Spinal cord (tissue), 10 donors: Measurements from ENCODE around the gene ARL6IP5. TPM values are rescaled to one million over a fixed set of nuclear protein-coding genes. Genes with fewer than 3 reads are reported as not detected.
A peak's percentile ranks its signal among the peaks of the same experiment; 100 is the strongest.

Experiments
- DNase-seq, 6 donors: peaks; one replicate each; pipeline versions ENCODE4 v3.0.0 to v3.0.0-alpha.2; 2013 to 2015; ENCODE audit warnings: low spot score in 6 of 6, low read depth in 4 of 6
- H3K27ac ChIP-seq: one replicate; pipeline ENCODE4 v1.5.1; 2013; ENCODE audit warnings: low read depth, low read length, control low read depth
- H3K27me3 ChIP-seq: one replicate; pipeline ENCODE4 v1.6.1; 2013; ENCODE audit warnings: low read length; ENCODE audit not compliant: control insufficient read depth, insufficient read depth
- H3K36me3 ChIP-seq: one replicate; pipeline ENCODE4 v1.6.1; 2013; ENCODE audit warnings: low read length; ENCODE audit not compliant: control insufficient read depth, insufficient read depth
- H3K4me1 ChIP-seq: one replicate; pipeline ENCODE4 v1.6.1; 2013; ENCODE audit warnings: low read length; ENCODE audit not compliant: control insufficient read depth, insufficient read depth
- H3K4me3 ChIP-seq: one replicate; pipeline ENCODE4 v1.5.1; 2013; ENCODE audit warnings: low read depth, low read length, control low read depth
- H3K9me3 ChIP-seq: one replicate; pipeline ENCODE4 v1.6.1; 2013; ENCODE audit warnings: low read length; ENCODE audit not compliant: control insufficient read depth, insufficient read depth
- WGBS: methylation state at CpG from one replicate; pipeline ENCODE4 v1.1.5; 2013; ENCODE audit warnings: missing lambda C conversion rate; ENCODE audit not compliant: insufficient coverage; 5-methylcytosine and 5-hydroxymethylcytosine counted together
- long read RNA-seq, 4 donors: transcript quantifications; one replicate each; lab custom pipeline, GENCODE V29; 2026
- polyA plus RNA-seq, 2 donors: library from polyadenylated mRNA; unstranded; fragments of 120-200 nt; gene quantifications; one replicate each; pipeline ENCODE4 v1.2.1, GENCODE V29; 2013; ENCODE audit not compliant: insufficient read length in 2 of 2
- total RNA-seq, 2 donors: library from RNA; depleted of rRNA in 1 of 2; stranded (reverse); fragments of 120-200 nt in 1 of 2; fragments of >200 nt in 1 of 2; gene quantifications; one replicate each; pipeline versions ENCODE4 v1.2.3 to v1.2.4, GENCODE V29; 2013 to 2014
- donor health status: healthy.

Gene ARL6IP5
- total RNA-seq (100 to 1,000 TPM; 101 to 124 TPM), polyA plus RNA-seq (100 to 1,000 TPM; 129 to 160 TPM)
- long read RNA-seq, donor 1, transcript ARL6IP5-201 (3 exons, 2,101 nt) = major isoform, 153 of 176 reads
- long read RNA-seq, donor 1, transcript ARL6IP5-202 (2 exons, 580 nt) = minor isoform, 5 of 176 reads
- long read RNA-seq, donor 1, partial matches to known transcripts = 18 of 176 reads
- long read RNA-seq, donor 1, other reads (novel, unspliced or antisense) = 0 of 176 reads
- long read RNA-seq, donor 2, transcript ARL6IP5-201 (3 exons, 2,101 nt) = major isoform, 45 of 51 reads
- long read RNA-seq, donor 2, partial matches to known transcripts = 6 of 51 reads
- long read RNA-seq, donor 2, other reads (novel, unspliced or antisense) = 0 of 51 reads
- long read RNA-seq, donor 3, transcript ARL6IP5-201 (3 exons, 2,101 nt) = major isoform, 55 of 64 reads
- long read RNA-seq, donor 3, partial matches to known transcripts = 6 of 64 reads
- long read RNA-seq, donor 3, other reads (novel, unspliced or antisense) = 0 of 64 reads
- long read RNA-seq, donor 4, transcript ARL6IP5-201 (3 exons, 2,101 nt) = major isoform, 116 of 138 reads
- long read RNA-seq, donor 4, partial matches to known transcripts = 22 of 138 reads
- long read RNA-seq, donor 4, other reads (novel, unspliced or antisense) = 0 of 138 reads

GRCh38 chr3:69084326-69085167 lies at the start of gene ARL6IP5:
Gene ARL6IP5 (plus strand): TSS chr3:69084937. CDS start chr3:69085048, 111 bp downstream.
- peak; percentile 75 to 98 (median 89) for DNase-seq
- peak within 1 kb of the TSS; percentile 95 for H3K27ac ChIP-seq
- peaks cover 20% of the 10 kb centered on the region for H3K4me1 ChIP-seq
- no peaks in the 10 kb centered on the region for H3K27me3 ChIP-seq
- H3K36me3 ChIP-seq = no peaks in the 10 kb centered on the region
- H3K4me3 ChIP-seq = peak within 1 kb of the TSS; percentile 95
- 5% methylated on average over 25 of the region's 32 CpGs for WGBS
- no peaks in the 10 kb centered on the region for H3K9me3 ChIP-seq

DNA sequence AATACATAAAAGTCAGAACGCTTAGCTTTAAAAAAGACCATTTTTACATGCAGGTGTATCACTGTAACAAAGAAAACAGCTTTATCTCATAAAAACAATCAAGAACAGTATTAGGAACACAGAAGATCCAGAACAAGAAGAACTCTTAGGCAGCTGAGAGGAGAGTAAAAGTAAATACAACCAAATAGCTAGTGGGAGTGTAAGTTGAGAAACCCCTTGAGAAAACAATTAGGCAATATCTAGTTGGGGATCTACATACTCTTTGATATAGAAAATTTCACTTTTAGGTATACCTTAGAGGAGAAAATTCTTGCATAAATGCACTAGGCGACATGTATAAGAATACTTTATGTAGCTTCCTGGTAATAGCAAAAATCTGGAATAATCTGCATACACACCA lies 40.1 kb upstream of the ARL6IP5 start:
- no CpG with 5 or more reads among the region's 2 CpGs for WGBS
- Histone ChIP-seq H3K36me3 (peaks cover 26% of the 10 kb centered on the region), H3K27ac (no peak overlapping the region), H3K9me3 (no peaks in the 10 kb centered on the region), H3K27me3 (no peaks in the 10 kb centered on the region), H3K4me1 (no peaks in the 10 kb centered on the region), H3K4me3 (no peak overlapping the region)
- DNase-seq = no peak

GRCh38 chr3:69048990-69049389 lies 35.7 kb upstream of the ARL6IP5 start:
- no peak overlapping the region for H3K27ac ChIP-seq
- DNase-seq = no peak
- no peak overlapping the region for H3K4me3 ChIP-seq
- no peaks in the 10 kb centered on the region for H3K27me3 ChIP-seq
- peaks cover 10% of the 10 kb centered on the region for H3K4me1 ChIP-seq
- H3K9me3 ChIP-seq = no peaks in the 10 kb centered on the region
- H3K36me3 ChIP-seq = peaks cover 18% of the 10 kb centered on the region
- no CpG with 5 or more reads among the region's 2 CpGs for WGBS

DNA sequence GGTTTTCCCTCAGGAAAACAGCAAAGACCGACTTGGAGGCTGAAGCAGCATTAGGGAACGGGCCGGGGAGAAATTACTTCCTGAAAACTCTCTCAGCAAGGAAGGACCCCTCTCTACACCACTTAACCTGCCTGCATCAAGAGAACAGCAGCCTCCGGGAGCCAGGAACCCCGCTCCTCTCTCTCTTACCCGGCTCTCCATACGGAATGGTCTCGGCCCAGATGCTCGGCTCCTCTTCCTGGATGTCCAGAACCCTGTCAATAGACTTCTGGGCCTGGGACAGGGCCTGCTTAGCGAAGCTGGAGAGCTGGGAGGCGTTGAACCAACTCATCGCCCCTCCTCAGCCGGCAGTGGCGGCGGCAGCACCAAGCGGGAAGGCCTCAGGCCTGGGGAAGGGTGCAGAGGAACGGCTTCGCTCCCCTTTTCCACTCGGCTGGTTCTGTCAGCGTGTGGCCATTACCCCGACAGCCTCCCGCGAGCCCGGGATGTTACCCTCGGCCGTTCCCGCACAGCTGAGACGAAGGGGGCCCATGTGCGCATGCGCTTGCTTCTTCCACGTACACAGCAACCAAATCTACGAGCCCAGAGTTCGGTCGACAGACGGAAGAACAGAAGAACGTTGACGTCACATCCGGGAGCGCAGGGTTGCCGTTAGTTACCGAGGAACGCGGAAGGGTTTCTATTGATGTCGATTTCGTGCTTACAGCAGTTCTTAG lies 32.8 kb upstream of the ARL6IP5 start, which contains the start of gene TMF1:
TMF1 (minus strand) TSS at position 578 of the 716 bp plus-strand sequence; CDS start at position 331, 247 bp downstream.
- Histone ChIP-seq H3K36me3 (peaks cover 9% of the 10 kb centered on the region), H3K4me3 (peak within 1 kb of the TSS; percentile 77), H3K27ac (peak within 1 kb of the TSS; percentile 91), H3K4me1 (peaks cover 10% of the 10 kb centered on the region), H3K9me3 (no peaks in the 10 kb centered on the region), H3K27me3 (no peaks in the 10 kb centered on the region)
- WGBS = under 1% methylated on average over 44 of the region's 45 CpGs
- peak; percentile 97 to 100 (median 98) for DNase-seq

DNA sequence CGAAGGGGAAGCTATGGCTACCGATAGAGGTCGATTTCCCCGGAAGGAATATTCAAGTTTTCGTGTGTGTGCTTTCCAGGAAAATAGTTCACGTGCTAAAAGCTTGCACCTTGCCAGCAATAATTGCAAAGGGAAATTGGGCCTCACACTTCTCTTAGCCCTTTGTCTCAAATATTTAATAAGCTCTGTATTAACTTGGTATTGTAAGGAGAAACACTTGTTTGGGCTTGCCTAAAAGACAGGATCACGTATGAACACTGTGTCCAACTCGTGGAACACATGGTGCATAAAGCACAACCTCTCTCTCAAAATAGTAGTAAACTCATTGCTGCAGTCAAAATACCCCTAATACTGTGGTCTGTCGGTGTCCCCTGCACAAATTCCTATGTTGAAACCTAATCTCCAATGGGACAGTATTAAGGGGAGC lies 32.3 kb upstream of the ARL6IP5 start:
- 0% methylated on average over 5 of the region's 9 CpGs for WGBS
- Histone ChIP-seq H3K9me3 (no peaks in the 10 kb centered on the region), H3K4me1 (peaks cover 10% of the 10 kb centered on the region), H3K27me3 (no peaks in the 10 kb centered on the region), H3K36me3 (peaks cover 9% of the 10 kb centered on the region), H3K4me3 (peak overlapping the region; percentile 77), H3K27ac (peak overlapping the region; percentile 91)
- no peak for DNase-seq

GRCh38 chr3:69058180-69058946 lies 26.4 kb upstream of the ARL6IP5 start:
- 100% methylated on average over 1 of the region's 3 CpGs for WGBS
- Histone ChIP-seq H3K9me3 (no peaks in the 10 kb centered on the region), H3K27ac (no peak overlapping the region), H3K36me3 (peaks cover 3% of the 10 kb centered on the region), H3K4me3 (no peak overlapping the region), H3K4me1 (no peaks in the 10 kb centered on the region), H3K27me3 (no peaks in the 10 kb centered on the region)
- no peak for DNase-seq

- Histone ChIP-seq H3K4me3 (no peak overlapping the region), H3K27ac (no peak overlapping the region), H3K36me3 (peaks cover 3% of the 10 kb centered on the region), H3K9me3 (no peaks in the 10 kb centered on the region), H3K4me1 (no peaks in the 10 kb centered on the region), H3K27me3 (no peaks in the 10 kb centered on the region)
- WGBS = 100% methylated on average over 1 of the region's 2 CpGs
- DNase-seq = no peak
These were observed 25.9 kb upstream of the ARL6IP5 start for GRCh38 chr3:69058947-69059224.

- no peaks in the 10 kb centered on the region for H3K4me1 ChIP-seq
- H3K4me3 ChIP-seq = no peak overlapping the region
- no peak for DNase-seq
- no peaks in the 10 kb centered on the region for H3K27me3 ChIP-seq
- H3K27ac ChIP-seq = no peak overlapping the region
- peaks cover 3% of the 10 kb centered on the region for H3K36me3 ChIP-seq
- no peaks in the 10 kb centered on the region for H3K9me3 ChIP-seq
These were observed 25.0 kb upstream of the ARL6IP5 start for GRCh38 chr3:69059688-69060087.
